IPS DF 6.9 (cell line): ENCODE measurements around the gene SF3B6.

ENCODE experiments used
- DNase-seq: peaks from one replicate; pipeline ENCODE4 v3.0.0-alpha.2; 2013; ENCODE audit warnings: low read depth, low spot score
- H3K27ac ChIP-seq: one replicate; pipeline ENCODE4 v1.5.1; 2013; ENCODE audit warnings: low read length, control low read depth
- H3K27me3 ChIP-seq: 2 replicates; pipeline ENCODE4 v1.6.1; 2013; ENCODE audit warnings: mild to moderate bottlenecking, low read length; ENCODE audit not compliant: control insufficient read depth, insufficient read depth
- H3K36me3 ChIP-seq: 2 replicates; pipeline ENCODE4 v1.6.1; 2013; ENCODE audit warnings: low read length; ENCODE audit not compliant: control insufficient read depth, insufficient read depth
- H3K4me1 ChIP-seq: 2 replicates; pipeline ENCODE4 v1.6.1; 2013; ENCODE audit warnings: low read length; ENCODE audit not compliant: control insufficient read depth, insufficient read depth
- H3K4me3 ChIP-seq: 2 replicates; pipeline ENCODE4 v1.5.1; 2013; ENCODE audit warnings: mild to moderate bottlenecking, low read length
- H3K9me3 ChIP-seq: 2 replicates; pipeline ENCODE4 v1.6.1; 2013; ENCODE audit warnings: low read length, inconsistent platforms; ENCODE audit not compliant: control insufficient read depth, insufficient read depth
- WGBS: extraction: QIAGEN DNeasy Blood & Tissue Kit; methylation state at CpG from one replicate; pipeline ENCODE4 v1.1.7; 2013; ENCODE audit warnings: mixed read lengths, missing lambda C conversion rate; ENCODE audit not compliant: insufficient read length, insufficient coverage; 5-methylcytosine and 5-hydroxymethylcytosine counted together

SF3B6 gene

GRCh38 chr2:24077879-24078278 is 1.8 kb upstream of the SF3B6 start:
- no peaks in the 10 kb centered on the region for H3K9me3 ChIP-seq
- H3K27me3 ChIP-seq, result no peaks in the 10 kb centered on the region
- H3K4me1 ChIP-seq, result no peaks in the 10 kb centered on the region
- H3K4me3 ChIP-seq, result no peak overlapping the region; the same call in 1 of the 2 replicates
- peaks cover 3% of the 10 kb centered on the region; the same call in 1 of the 2 replicates for H3K36me3 ChIP-seq
- WGBS, result no CpG with 5 or more reads among the region's 2 CpGs
- DNase-seq, result no peak
- no peak overlapping the region for H3K27ac ChIP-seq

GRCh38 chr2:24077535-24077877 is 1.4 kb upstream of the SF3B6 start:
- Histone ChIP-seq H3K27me3 (no peaks in the 10 kb centered on the region), H3K4me1 (no peaks in the 10 kb centered on the region), H3K4me3 (peak overlapping the region; percentile 83; the same call in 1 of the 2 replicates), H3K27ac (no peak overlapping the region), H3K36me3 (no peaks in the 10 kb centered on the region; the same call in 1 of the 2 replicates), H3K9me3 (no peaks in the 10 kb centered on the region)
- no CpG with 5 or more reads among the region's 9 CpGs for WGBS
- no peak for DNase-seq

- H3K4me3 ChIP-seq, result peak overlapping the region; percentile 83; the same call in 1 of the 2 replicates
- no CpG with 5 or more reads among the region's 41 CpGs for WGBS
- no peaks in the 10 kb centered on the region for H3K4me1 ChIP-seq
- DNase-seq, result no peak
- H3K27me3 ChIP-seq, result no peaks in the 10 kb centered on the region
- H3K27ac ChIP-seq, result no peak overlapping the region
- no peaks in the 10 kb centered on the region; the same call in 1 of the 2 replicates for H3K36me3 ChIP-seq
- H3K9me3 ChIP-seq, result no peaks in the 10 kb centered on the region
Measured at GRCh38 chr2:24076849-24077534, 866 bp upstream of the SF3B6 start.

GRCh38 chr2:24075259-24075658 is 867 bp downstream of the SF3B6 start:
- H3K27ac ChIP-seq, result no peak overlapping the region
- no peaks in the 10 kb centered on the region for H3K27me3 ChIP-seq
- peaks cover 2% of the 10 kb centered on the region; the same call in 1 of the 2 replicates for H3K36me3 ChIP-seq
- WGBS, result no CpG with 5 or more reads among the region's 5 CpGs
- H3K9me3 ChIP-seq, result no peaks in the 10 kb centered on the region
- H3K4me1 ChIP-seq, result no peaks in the 10 kb centered on the region
- H3K4me3 ChIP-seq, result peak overlapping the region; percentile 78; the same call in 1 of the 2 replicates
- DNase-seq, result no peak

GRCh38 chr2:24073816-24074215 is 2.3 kb downstream of the SF3B6 start:
- WGBS, result no CpG with 5 or more reads among the region's 6 CpGs

GRCh38 chr2:24072259-24072658 is 3.9 kb downstream of the SF3B6 start:
- no CpG with 5 or more reads among the region's 4 CpGs for WGBS
- Histone ChIP-seq H3K4me1 (no peaks in the 10 kb centered on the region), H3K27me3 (no peaks in the 10 kb centered on the region), H3K4me3 (no peak overlapping the region), H3K36me3 (peaks cover 2% of the 10 kb centered on the region; the same call in 1 of the 2 replicates), H3K27ac (no peak overlapping the region), H3K9me3 (no peaks in the 10 kb centered on the region)
- DNase-seq, result no peak

More at GRCh38 chr2:24073816-24074215, 2.3 kb downstream of the SF3B6 start:
- H3K27ac ChIP-seq, result no peak overlapping the region
- H3K36me3 ChIP-seq, result peaks cover 2% of the 10 kb centered on the region; the same call in 1 of the 2 replicates
- no peak for DNase-seq
- no peaks in the 10 kb centered on the region for H3K9me3 ChIP-seq
- H3K4me3 ChIP-seq, result no peak overlapping the region
- no peaks in the 10 kb centered on the region for H3K4me1 ChIP-seq
- no peaks in the 10 kb centered on the region for H3K27me3 ChIP-seq

GRCh38 chr2:24065341-24065740 is 10.8 kb downstream of the SF3B6 start:
- no peak overlapping the region for H3K27ac ChIP-seq
- H3K4me3 ChIP-seq, result no peak overlapping the region
- H3K27me3 ChIP-seq, result no peaks in the 10 kb centered on the region
- no CpG with 5 or more reads among the region's 2 CpGs for WGBS
- peaks cover 5% of the 10 kb centered on the region; the same call in 1 of the 2 replicates for H3K36me3 ChIP-seq
- no peak for DNase-seq
- H3K9me3 ChIP-seq, result no peaks in the 10 kb centered on the region
- no peaks in the 10 kb centered on the region for H3K4me1 ChIP-seq

- no peak for DNase-seq
- Histone ChIP-seq H3K27me3 (no peaks in the 10 kb centered on the region), H3K4me3 (no peak overlapping the region), H3K9me3 (no peaks in the 10 kb centered on the region), H3K27ac (no peak overlapping the region), H3K36me3 (peaks cover 8% of the 10 kb centered on the region; the same call in 1 of the 2 replicates), H3K4me1 (no peaks in the 10 kb centered on the region)
- no CpG with 5 or more reads among the region's 4 CpGs for WGBS
Measured at GRCh38 chr2:24058564-24059271, 17.4 kb downstream of the SF3B6 start.

GRCh38 chr2:24055750-24056149 is 20.4 kb downstream of the SF3B6 start:
- Histone ChIP-seq H3K27ac (no peak overlapping the region), H3K4me1 (no peaks in the 10 kb centered on the region), H3K9me3 (no peaks in the 10 kb centered on the region), H3K4me3 (no peak overlapping the region), H3K27me3 (no peaks in the 10 kb centered on the region), H3K36me3 (peaks cover 3% of the 10 kb centered on the region; the same call in 1 of the 2 replicates)
- WGBS, result no CpG with 5 or more reads among the region's 6 CpGs
- DNase-seq, result no peak

GRCh38 chr2:24054366-24055010 is 21.6 kb downstream of the SF3B6 start:
- Histone ChIP-seq H3K4me1 (no peaks in the 10 kb centered on the region), H3K4me3 (no peak overlapping the region), H3K36me3 (peaks cover 3% of the 10 kb centered on the region; the same call in 1 of the 2 replicates), H3K9me3 (no peaks in the 10 kb centered on the region), H3K27me3 (no peaks in the 10 kb centered on the region), H3K27ac (no peak overlapping the region)
- no peak for DNase-seq
- WGBS, result no CpG with 5 or more reads among the region's 8 CpGs
